ENCODE measurements around the gene HDAC7.

- no peak for TF ChIP-seq GATA3 (IDR thresholded peaks at IDR 0.05; ENCODE audit: low read depth, low read length)
- no peak for TF ChIP-seq GATA2 (IDR thresholded peaks at IDR 0.05; ENCODE audit: low read depth, low read length)
Observed at GRCh38 chr12:47807338-47807737, 12.4 kb downstream of the HDAC7 start.
